Breast epithelium (tissue), 4 donors: ENCODE measurements around the gene TVP23A. TPM values are rescaled to one million over a fixed set of nuclear protein-coding genes. Genes with fewer than 3 reads are reported as not detected.

Experiments used
- DNase-seq, 2 donors: peaks; one replicate each; pipeline ENCODE4 v3.0.0-alpha.2; 2019; ENCODE audit warnings: low spot score in 2 of 2
- H3K27ac ChIP-seq, 2 donors: fragments of 200-600 bp; sonication (generic) in 1 of 2; one replicate each; pipeline ENCODE4 v1.5.1; 2016 to 2019; ENCODE audit warnings: mild to moderate bottlenecking in 1 of 2
- H3K27me3 ChIP-seq, 2 donors: fragments of 200-600 bp; sonication (generic) in 1 of 2; one replicate each; pipeline versions ENCODE4 v1.5.1 to v1.6.0; 2017 to 2019; ENCODE audit warnings: control low read depth in 1 of 2, mild to moderate bottlenecking in 1 of 2
- H3K36me3 ChIP-seq: fragments of 200-600 bp; one replicate; pipeline ENCODE4 v1.5.1; 2019
- H3K4me1 ChIP-seq, 2 donors: fragments of 200-600 bp; sonication (generic); one replicate each; pipeline ENCODE4 v1.5.1; 2016 to 2019; ENCODE audit warnings: control low read depth in 1 of 2
- H3K4me3 ChIP-seq, 3 donors: fragments of 200-600 bp; sonication (generic); 1 replicate in 2 of 3; 2 replicates in 1 of 3; pipeline ENCODE4 v1.5.1; 2016 to 2019; ENCODE audit warnings: mild to moderate bottlenecking in 3 of 3, moderate library complexity in 2 of 3
- H3K9me3 ChIP-seq, 2 donors: fragments of 200-600 bp; sonication (generic) in 1 of 2; one replicate each; pipeline ENCODE4 v1.5.1; 2016 to 2019; ENCODE audit warnings: control low read depth in 1 of 2
- POLR2A ChIP-seq: fragments of 450-650 bp; IDR thresholded peaks from one replicate; pipeline ENCODE4 v1.6.1; 2016; ENCODE audit warnings: antibody characterized with exemption, mild to moderate bottlenecking, moderate library complexity
- POLR2AphosphoS5 ChIP-seq, 3 donors: sonication (generic); formaldehyde crosslinking; IDR thresholded peaks; one replicate each; pipeline ENCODE4 v1.6.1; 2017; ENCODE audit warnings: antibody characterized with exemption in 3 of 3
- intact Hi-C: fragments of 100-400 bp; cut with DNase I; formaldehyde crosslinking; loops from one replicate; pipeline ENCODE4 v1.15.1; 2023; ENCODE audit warnings: low total_unique reads
- total RNA-seq, 3 donors: library from RNA; depleted of rRNA; stranded (reverse); fragments of >200 nt; gene quantifications; one replicate each; pipeline ENCODE4 v1.1.0, GENCODE V29; 2016
- TF ChIP-seq, protein P1 (sequence below), 3 donors: fragments of 450-650 bp; IDR thresholded peaks; one replicate each; pipeline ENCODE4 v1.5.1; 2016 to 2017; ENCODE audit warnings: antibody characterized with exemption in 3 of 3, mild to moderate bottlenecking in 3 of 3, moderate library complexity in 3 of 3

TVP23A gene
- total RNA-seq, 3 donors from 2014 or later, result under 0.01 to 1.3 TPM; not detected in 1

DNA sequence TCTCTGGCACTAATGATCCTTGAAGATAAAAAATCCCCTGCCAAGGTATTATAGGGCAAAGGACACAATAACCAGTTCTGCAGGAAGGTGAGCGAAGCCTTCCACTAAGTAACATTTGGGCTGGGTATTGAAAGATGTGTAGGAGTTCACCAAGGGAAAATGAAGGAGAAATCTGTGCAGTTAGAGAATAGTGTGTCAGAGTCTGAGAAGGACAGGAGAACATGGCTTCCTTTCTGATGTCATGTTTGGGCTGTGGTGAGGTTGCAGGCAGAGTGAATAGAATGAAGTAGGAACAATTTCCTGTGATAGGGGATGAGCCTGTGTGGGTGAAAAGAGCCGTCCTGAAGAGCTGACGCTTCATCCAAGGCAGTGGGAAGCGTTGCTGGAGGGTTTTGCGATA is 34.4 kb upstream of the TVP23A start:
- no peak for DNase-seq
- H3K27me3 ChIP-seq, result no peaks in the 10 kb centered on the region
- no peak overlapping the region for H3K4me3 ChIP-seq
- H3K36me3 ChIP-seq, result no peaks in the 10 kb centered on the region
- intact Hi-C loops, result no loop called here
- H3K4me1 ChIP-seq, result no peaks in the 10 kb centered on the region
- H3K9me3 ChIP-seq, result no peaks in the 10 kb centered on the region
- no peak overlapping the region for H3K27ac ChIP-seq
- TF ChIP-seq, protein P1, sequence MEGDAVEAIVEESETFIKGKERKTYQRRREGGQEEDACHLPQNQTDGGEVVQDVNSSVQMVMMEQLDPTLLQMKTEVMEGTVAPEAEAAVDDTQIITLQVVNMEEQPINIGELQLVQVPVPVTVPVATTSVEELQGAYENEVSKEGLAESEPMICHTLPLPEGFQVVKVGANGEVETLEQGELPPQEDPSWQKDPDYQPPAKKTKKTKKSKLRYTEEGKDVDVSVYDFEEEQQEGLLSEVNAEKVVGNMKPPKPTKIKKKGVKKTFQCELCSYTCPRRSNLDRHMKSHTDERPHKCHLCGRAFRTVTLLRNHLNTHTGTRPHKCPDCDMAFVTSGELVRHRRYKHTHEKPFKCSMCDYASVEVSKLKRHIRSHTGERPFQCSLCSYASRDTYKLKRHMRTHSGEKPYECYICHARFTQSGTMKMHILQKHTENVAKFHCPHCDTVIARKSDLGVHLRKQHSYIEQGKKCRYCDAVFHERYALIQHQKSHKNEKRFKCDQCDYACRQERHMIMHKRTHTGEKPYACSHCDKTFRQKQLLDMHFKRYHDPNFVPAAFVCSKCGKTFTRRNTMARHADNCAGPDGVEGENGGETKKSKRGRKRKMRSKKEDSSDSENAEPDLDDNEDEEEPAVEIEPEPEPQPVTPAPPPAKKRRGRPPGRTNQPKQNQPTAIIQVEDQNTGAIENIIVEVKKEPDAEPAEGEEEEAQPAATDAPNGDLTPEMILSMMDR (IDR thresholded peaks at IDR 0.05), result no peak
- TF ChIP-seq POLR2A (no peak), POLR2AphosphoS5 (IDR thresholded peaks at IDR 0.05) (no peak)

DNA sequence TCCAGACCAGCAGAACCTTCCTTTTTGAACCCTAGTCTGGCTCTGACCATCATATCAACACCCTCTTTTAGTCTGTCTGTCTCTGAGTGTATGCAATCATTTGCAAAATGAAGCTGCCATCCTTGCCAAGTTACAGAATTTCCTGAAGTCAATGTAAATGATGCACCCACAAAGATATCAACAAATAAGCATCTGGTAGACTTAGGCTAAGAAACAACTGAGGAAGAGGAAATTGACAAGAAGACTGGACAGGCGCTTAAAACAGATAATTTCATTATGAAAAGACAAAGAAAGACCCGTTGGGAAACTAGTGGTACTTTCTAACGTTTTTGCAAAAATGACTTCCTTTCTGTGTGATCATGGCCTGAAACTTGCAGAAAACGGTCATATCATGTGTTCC is 33.7 kb upstream of the TVP23A start:
- no peaks in the 10 kb centered on the region for H3K27me3 ChIP-seq

DNA sequence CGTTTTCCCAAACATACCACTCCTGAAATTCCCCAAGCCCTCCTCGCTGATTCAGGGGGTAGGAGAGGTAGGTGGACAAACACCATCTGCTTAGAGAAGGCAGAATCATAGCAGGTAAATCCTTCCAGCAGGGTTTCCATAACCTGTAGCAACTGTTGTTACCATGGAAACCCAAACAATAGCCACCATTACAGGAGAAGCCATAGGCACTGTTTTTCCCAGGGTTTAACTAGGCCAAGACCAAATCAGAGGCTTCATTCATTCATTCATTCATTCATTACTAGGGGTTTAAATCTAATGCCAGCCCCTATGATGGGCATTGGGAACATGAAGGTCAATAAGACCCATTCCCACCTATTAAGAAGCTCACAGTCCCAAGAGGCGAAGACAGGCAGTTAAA is 32.9 kb upstream of the TVP23A start:
- Histone ChIP-seq H3K4me3 (no peak overlapping the region), H3K9me3 (no peaks in the 10 kb centered on the region), H3K27me3 (no peaks in the 10 kb centered on the region), H3K4me1 (no peaks in the 10 kb centered on the region), H3K27ac (no peak overlapping the region), H3K36me3 (no peaks in the 10 kb centered on the region)
- TF ChIP-seq, protein P1 (IDR thresholded peaks at IDR 0.05), result no peak
- TF ChIP-seq POLR2AphosphoS5 (IDR thresholded peaks at IDR 0.05), result no peak
- TF ChIP-seq POLR2A, result no peak
- DNase-seq, result no peak
- intact Hi-C loops, result no loop called here

More for the DNA sequence above, 33.7 kb upstream of the TVP23A start:
- TF ChIP-seq POLR2AphosphoS5 (IDR thresholded peaks at IDR 0.05) (no peak), POLR2A (no peak)
- TF ChIP-seq, protein P1 (IDR thresholded peaks at IDR 0.05), result no peak
- Histone ChIP-seq H3K9me3 (no peaks in the 10 kb centered on the region), H3K4me1 (no peaks in the 10 kb centered on the region), H3K36me3 (no peaks in the 10 kb centered on the region), H3K27ac (no peak overlapping the region), H3K4me3 (no peak overlapping the region)
- intact Hi-C loops, result no loop called here
- no peak for DNase-seq

DNA sequence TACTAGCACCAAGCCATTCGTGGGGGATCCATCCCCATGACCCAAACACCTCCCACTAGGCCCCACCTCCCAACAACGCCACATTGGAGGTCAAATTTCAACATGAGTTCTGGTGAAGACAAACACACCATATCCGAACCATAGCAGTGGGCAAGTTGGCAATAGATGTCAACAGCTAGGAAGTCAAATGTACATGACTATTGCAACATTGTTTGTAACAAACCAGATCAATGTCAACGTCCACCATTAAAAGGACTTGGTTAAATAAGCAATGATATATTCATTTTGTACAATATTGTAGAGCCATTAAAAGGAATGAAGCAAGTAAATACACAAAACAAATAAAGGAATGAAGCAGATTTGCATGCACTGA is 31.9 kb upstream of the TVP23A start:
- Histone ChIP-seq H3K27me3 (no peaks in the 10 kb centered on the region), H3K36me3 (no peaks in the 10 kb centered on the region), H3K9me3 (no peaks in the 10 kb centered on the region), H3K27ac (no peak overlapping the region), H3K4me3 (no peak overlapping the region), H3K4me1 (no peaks in the 10 kb centered on the region)
- TF ChIP-seq, protein P1 (IDR thresholded peaks at IDR 0.05), result no peak
- intact Hi-C loops, result no loop called here
- no peak for DNase-seq

DNA sequence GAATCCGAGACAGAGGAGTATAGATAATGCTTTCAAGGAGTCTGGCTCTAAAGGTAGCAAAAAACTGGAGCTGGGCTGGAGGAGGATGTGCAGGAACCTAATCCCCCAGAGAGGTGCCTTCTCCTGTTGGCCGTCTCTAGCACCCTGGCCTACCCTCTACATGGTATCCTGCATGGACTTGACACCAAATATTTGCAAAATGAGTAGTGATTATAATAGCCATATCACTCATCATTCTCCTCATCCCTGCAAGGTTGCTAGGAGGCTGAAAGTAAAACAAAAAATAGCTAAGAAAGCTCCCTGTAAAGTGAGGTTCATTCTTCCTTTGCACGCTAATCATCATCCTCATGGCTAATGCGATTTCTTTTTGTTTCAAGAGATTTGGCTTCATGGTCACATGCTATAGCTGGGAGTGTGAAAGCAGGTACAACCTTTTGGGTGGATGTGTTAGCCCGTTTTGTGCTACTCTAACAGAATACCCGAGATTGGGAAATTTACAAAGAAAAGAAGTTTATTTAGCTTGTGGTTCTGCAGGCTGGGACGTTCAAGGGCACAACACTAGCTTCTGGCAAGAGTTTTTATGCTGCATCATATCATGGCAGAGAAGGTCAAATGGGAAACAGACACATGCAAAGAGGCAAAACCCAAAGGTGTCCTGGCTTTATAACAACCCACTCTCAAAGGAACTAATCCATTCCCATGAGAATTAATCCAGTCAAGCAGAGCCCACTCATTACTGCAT is 31.3 kb upstream of the TVP23A start:
- TF ChIP-seq POLR2AphosphoS5 (IDR thresholded peaks at IDR 0.05), result no peak
- no peak for TF ChIP-seq POLR2A
- TF ChIP-seq, protein P1 (IDR thresholded peaks at IDR 0.05), result no peak
- intact Hi-C loops, result no loop called here
- Histone ChIP-seq H3K27ac (no peak overlapping the region), H3K27me3 (no peaks in the 10 kb centered on the region), H3K9me3 (no peaks in the 10 kb centered on the region), H3K4me1 (no peaks in the 10 kb centered on the region), H3K4me3 (no peak overlapping the region), H3K36me3 (no peaks in the 10 kb centered on the region)
- DNase-seq, result no peak
